Loucy (cell line): Measurements from ENCODE around the gene INAFM2.

ENCODE experiments used
- CTCF ChIP-seq: fragments of 200-600 bp; sonication (generic); conservative IDR thresholded peaks from 2 replicates; pipeline ENCODE4 v1.5.1; 2014; ENCODE audit warnings: mild to moderate bottlenecking, antibody characterized with exemption, low read length
- EZH2phosphoT487 ChIP-seq: fragments of 200-600 bp; IDR thresholded peaks from 2 replicates; pipeline ENCODE4 v1.6.1; 2018; ENCODE audit warnings: antibody characterized with exemption, mild to moderate bottlenecking, moderate library complexity, borderline replicate concordance

GRCh38 chr15:40274350-40275274 lies 48.9 kb upstream of the INAFM2 start:
- TF ChIP-seq CTCF (peak; percentile 100), EZH2phosphoT487 (no peak)
